ENCODE data around the gene SAMD4A. TPM values are rescaled to one million over a fixed set of nuclear protein-coding genes. Genes with fewer than 3 reads are reported as not detected.

SAMD4A gene
- total and polyA plus RNA-seq, 8 donors = 2.5 to 67.4 (median 15.9) TPM

DNA sequence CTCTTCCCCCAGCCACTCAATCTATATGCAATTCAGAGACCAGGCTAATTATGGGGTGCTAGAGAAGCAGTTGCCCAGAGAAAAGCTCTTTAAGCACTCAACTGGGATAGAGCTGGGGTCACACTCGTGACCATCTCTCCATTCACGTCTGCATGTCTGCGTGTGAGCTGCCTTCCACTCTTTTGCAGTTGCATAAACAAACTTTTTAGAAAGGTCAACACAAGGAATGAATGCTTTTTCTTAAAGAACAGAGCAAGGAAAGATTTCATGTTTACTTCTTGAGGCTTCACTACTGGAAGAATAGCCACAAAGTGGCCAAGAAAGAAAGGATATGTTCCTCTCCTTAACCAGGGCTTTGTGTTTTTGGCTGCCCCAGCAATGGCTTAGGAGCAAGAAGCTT lies 151.1 kb downstream of the SAMD4A start:
- Histone ChIP-seq H3K27me3 (no peaks in the 10 kb centered on the region), H3K36me3 (no peaks in the 10 kb centered on the region), H3K4me1 (peaks cover 0 to 28% (median 11%) of the 10 kb centered on the region in 4 donors), H3K4me3 (no peak overlapping the region), H3K9me3 (no peaks in the 10 kb centered on the region), H3K27ac (peak overlapping the region in 2 of 5 donors; percentile 57 to 65)
- intact Hi-C loops (cut with DNase I; ENCODE audit: low total_unique reads) = no loop called here
- TF ChIP-seq POLR2A (IDR thresholded peaks at IDR 0.05) = no peak
- TF ChIP-seq POLR2AphosphoS5 (IDR thresholded peaks at IDR 0.05) = no peak
- no peak for TF ChIP-seq EP300 (IDR thresholded peaks at IDR 0.05)
- TF ChIP-seq, protein P1, sequence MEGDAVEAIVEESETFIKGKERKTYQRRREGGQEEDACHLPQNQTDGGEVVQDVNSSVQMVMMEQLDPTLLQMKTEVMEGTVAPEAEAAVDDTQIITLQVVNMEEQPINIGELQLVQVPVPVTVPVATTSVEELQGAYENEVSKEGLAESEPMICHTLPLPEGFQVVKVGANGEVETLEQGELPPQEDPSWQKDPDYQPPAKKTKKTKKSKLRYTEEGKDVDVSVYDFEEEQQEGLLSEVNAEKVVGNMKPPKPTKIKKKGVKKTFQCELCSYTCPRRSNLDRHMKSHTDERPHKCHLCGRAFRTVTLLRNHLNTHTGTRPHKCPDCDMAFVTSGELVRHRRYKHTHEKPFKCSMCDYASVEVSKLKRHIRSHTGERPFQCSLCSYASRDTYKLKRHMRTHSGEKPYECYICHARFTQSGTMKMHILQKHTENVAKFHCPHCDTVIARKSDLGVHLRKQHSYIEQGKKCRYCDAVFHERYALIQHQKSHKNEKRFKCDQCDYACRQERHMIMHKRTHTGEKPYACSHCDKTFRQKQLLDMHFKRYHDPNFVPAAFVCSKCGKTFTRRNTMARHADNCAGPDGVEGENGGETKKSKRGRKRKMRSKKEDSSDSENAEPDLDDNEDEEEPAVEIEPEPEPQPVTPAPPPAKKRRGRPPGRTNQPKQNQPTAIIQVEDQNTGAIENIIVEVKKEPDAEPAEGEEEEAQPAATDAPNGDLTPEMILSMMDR (IDR thresholded peaks at IDR 0.05) = no peak
- 50 to 72% (median 63%) methylated on average over 3 of the region's 3 CpGs for WGBS, 5 donors
- no peak for DNase-seq

DNA sequence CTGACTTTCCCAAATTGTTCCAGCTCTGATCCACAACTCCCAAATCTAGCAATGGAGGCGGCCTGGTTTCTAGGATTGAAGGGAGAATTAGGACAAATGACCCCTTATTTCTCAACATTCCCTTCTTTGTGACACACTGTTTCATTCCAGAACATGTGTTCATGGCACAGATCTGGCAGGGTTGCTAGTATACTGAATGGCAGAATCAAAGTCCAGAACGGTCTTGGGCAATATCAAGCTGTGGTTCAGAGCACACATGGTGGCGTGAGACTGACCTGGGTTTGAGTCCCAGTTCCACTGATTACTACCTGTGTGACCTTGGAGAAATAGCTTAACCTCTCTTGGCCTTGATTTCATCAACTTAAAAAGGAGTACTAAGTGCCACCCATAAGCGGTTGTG lies 152.5 kb downstream of the SAMD4A start:
- Histone ChIP-seq H3K9me3 (no peaks in the 10 kb centered on the region), H3K4me1 (peaks cover 0 to 18% (median 6%) of the 10 kb centered on the region in 4 donors), H3K27me3 (no peaks in the 10 kb centered on the region), H3K4me3 (no peak overlapping the region), H3K27ac (peak overlapping the region in 1 of 5 donors; percentile 65), H3K36me3 (no peaks in the 10 kb centered on the region)
- WGBS, 5 donors = 90 to 96% (median 92%) methylated on average over 4 of the region's 4 CpGs
- no peak for DNase-seq
- TF ChIP-seq EP300 (IDR thresholded peaks at IDR 0.05) = no peak
- TF ChIP-seq POLR2AphosphoS5 (IDR thresholded peaks at IDR 0.05) = peak in 1 of 3 donors; percentile 16
- intact Hi-C loops (cut with DNase I; ENCODE audit: low total_unique reads) = no loop called here

DNA sequence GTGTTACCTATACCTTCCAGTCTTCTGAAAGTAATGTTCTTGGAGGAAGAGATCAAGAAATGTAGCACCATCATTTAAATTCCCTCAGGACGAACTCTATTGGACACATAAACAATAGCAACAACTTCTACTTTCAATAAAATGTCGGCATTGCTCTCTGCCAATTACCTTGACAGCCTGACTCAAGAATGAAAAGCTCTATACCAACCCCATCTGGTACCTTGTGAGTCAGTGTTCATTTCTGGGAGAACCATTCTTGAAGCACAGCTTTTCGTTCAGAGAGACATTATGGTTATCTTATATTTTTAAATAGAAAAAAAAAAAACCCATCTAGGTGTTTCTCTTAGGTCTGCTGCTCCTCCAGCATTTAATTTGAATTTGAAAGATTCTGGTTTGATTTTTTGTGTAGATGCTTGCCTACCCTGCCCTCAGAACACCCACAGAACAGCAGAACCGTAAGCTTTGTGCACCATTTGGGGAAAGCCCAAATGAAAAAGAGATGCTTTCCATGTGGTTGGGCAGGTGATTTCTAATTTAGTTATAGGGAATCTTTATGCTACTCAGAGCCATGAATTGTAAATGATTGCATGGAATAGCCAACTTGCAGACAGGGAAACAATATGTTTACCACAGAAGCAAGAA lies 156.0 kb downstream of the SAMD4A start:
- Histone ChIP-seq H3K4me3 (no peak overlapping the region), H3K27ac (no peak overlapping the region), H3K4me1 (peaks cover 0 to 15% (median 6%) of the 10 kb centered on the region in 4 donors), H3K36me3 (no peaks in the 10 kb centered on the region), H3K27me3 (no peaks in the 10 kb centered on the region), H3K9me3 (no peaks in the 10 kb centered on the region)
- TF ChIP-seq, protein P1 (IDR thresholded peaks at IDR 0.05) = no peak
- TF ChIP-seq POLR2AphosphoS5 (IDR thresholded peaks at IDR 0.05) = no peak
- TF ChIP-seq EP300 (IDR thresholded peaks at IDR 0.05) = no peak
- no peak for TF ChIP-seq POLR2A (IDR thresholded peaks at IDR 0.05)
- intact Hi-C loops (cut with DNase I; ENCODE audit: low total_unique reads) = no loop called here
- peak in 1 of 2 donors; percentile 44 for DNase-seq
- WGBS, 5 donors = 60 to 74% (median 60%) methylated on average over 4 of the region's 4 CpGs

DNA sequence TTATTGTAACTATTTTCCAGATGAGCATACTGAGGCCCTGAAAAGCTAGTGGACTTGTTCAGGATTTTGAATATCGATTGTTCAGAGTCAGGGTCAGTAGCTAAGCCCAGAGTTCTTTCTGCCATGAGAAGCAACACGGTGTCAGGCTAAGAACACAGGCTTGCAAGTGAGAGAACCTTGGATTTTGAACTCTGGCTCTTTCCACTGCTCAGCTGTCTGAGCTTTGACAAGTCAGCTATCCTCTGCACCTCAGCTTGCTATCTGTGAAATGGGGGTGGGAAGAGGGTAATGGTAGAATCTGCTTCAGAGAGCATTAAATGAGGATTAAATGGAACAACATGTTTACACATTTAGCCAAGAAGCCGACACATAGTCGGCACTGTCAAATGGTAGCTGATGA lies 157.2 kb downstream of the SAMD4A start:
- Histone ChIP-seq H3K27me3 (no peaks in the 10 kb centered on the region), H3K27ac (no peak overlapping the region), H3K4me1 (peaks cover 0 to 7% (median 1%) of the 10 kb centered on the region in 4 donors), H3K9me3 (no peaks in the 10 kb centered on the region), H3K4me3 (no peak overlapping the region), H3K36me3 (no peaks in the 10 kb centered on the region)
- no peak for DNase-seq
- TF ChIP-seq, protein P1 (IDR thresholded peaks at IDR 0.05) = no peak
- no peak for TF ChIP-seq POLR2A (IDR thresholded peaks at IDR 0.05)
- 64 to 91% (median 79%) methylated on average over 4 of the region's 4 CpGs for WGBS, 5 donors
- intact Hi-C loops (cut with DNase I; ENCODE audit: low total_unique reads) = no loop called here

DNA sequence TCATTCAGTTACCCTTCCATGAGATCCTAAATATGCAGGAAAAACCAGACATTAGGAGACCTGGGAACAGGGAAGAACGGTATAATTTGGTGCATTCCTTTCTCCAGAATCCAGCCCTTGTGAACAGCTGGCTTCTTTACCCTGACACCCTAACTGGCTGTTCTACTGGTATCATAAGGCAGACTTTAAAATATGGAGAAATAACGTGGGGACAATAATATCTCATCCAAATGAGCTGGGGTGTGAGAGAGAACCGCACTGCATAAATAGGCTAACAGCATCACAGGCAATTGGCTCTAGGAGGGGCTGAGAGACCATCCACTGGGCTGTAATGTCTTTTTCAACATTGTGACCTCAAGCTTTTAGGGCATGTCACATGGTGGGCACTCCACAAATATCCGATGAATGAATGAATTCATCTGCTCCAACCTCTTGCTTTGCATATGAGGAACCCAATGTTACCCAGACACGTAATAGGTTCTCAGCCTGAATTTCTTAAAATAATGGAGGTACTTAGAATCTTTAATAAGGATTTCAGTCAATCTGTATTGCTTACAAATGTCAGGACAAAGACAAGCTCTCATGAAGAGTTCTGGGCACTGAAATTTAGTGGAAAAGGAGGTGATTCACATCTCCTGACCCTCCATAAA lies 157.9 kb downstream of the SAMD4A start:
- intact Hi-C loops (cut with DNase I; ENCODE audit: low total_unique reads) = no loop called here
- TF ChIP-seq EP300 (IDR thresholded peaks at IDR 0.05) = no peak
- no peak for TF ChIP-seq POLR2A (IDR thresholded peaks at IDR 0.05)
- TF ChIP-seq, protein P1 (IDR thresholded peaks at IDR 0.05) = no peak
- no peak for TF ChIP-seq POLR2AphosphoS5 (IDR thresholded peaks at IDR 0.05)
- no peak overlapping the region for H3K27ac ChIP-seq
- 81 to 92% (median 90%) methylated on average over 5 of the region's 5 CpGs for WGBS, 5 donors
- no peaks in the 10 kb centered on the region for H3K36me3 ChIP-seq
- no peak overlapping the region for H3K4me3 ChIP-seq
- no peak for DNase-seq
- H3K4me1 ChIP-seq = peaks cover 0 to 9% (median 4%) of the 10 kb centered on the region in 4 donors
- H3K27me3 ChIP-seq = no peaks in the 10 kb centered on the region
- H3K9me3 ChIP-seq = no peaks in the 10 kb centered on the region

Data from stomach (tissue), 9 donors.